Measurements from ENCODE around the gene VAMP4.
"Not testable (repeated sequence)": the region's sequence is repeated elsewhere in the genome, so short reads cannot be mapped to it uniquely, and the experiment has no call there.

VAMP4 gene

GRCh38 chr1:171668372-171668771 is 73.5 kb downstream of the VAMP4 start:
- TF ChIP-seq, protein P1, sequence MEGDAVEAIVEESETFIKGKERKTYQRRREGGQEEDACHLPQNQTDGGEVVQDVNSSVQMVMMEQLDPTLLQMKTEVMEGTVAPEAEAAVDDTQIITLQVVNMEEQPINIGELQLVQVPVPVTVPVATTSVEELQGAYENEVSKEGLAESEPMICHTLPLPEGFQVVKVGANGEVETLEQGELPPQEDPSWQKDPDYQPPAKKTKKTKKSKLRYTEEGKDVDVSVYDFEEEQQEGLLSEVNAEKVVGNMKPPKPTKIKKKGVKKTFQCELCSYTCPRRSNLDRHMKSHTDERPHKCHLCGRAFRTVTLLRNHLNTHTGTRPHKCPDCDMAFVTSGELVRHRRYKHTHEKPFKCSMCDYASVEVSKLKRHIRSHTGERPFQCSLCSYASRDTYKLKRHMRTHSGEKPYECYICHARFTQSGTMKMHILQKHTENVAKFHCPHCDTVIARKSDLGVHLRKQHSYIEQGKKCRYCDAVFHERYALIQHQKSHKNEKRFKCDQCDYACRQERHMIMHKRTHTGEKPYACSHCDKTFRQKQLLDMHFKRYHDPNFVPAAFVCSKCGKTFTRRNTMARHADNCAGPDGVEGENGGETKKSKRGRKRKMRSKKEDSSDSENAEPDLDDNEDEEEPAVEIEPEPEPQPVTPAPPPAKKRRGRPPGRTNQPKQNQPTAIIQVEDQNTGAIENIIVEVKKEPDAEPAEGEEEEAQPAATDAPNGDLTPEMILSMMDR (IDR thresholded peaks at IDR 0.05; ENCODE audit: low read depth, low read length): no peak
- DNase-seq (ENCODE audit: extremely low read depth, low read depth): no peak

DNA sequence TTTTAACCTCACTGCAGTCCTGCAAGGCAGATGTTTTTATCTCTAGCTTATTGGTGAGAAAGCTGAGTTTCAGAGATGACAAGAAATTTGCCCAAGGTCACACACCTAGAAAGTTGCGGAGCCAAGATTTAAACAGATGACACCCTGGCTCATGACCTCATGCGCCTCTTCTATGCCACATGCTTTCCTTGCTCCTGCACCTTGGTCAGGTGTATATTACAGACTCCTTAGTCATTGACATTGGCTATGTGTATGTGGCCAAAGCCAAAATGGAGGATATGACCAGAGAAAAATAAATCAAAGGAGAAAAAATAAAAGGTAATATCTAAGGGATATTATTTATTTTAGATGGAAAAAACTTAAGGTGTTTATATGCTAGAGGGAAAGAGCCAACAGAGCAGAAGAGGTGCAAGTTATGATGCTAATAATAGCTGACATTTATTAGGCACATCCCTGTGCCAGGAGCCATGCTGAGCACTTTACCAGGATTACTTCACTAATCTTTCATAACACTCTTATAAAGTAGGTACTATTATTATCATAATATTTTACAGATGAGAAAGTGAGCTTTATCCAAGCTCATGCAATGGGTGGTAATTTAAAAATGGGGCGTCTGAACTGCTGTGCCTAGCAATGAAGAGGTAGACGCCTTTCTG is 75.6 kb downstream of the VAMP4 start:
- TF ChIP-seq, protein P1 (IDR thresholded peaks at IDR 0.05; ENCODE audit: low read depth, low read length): no peak

DNA sequence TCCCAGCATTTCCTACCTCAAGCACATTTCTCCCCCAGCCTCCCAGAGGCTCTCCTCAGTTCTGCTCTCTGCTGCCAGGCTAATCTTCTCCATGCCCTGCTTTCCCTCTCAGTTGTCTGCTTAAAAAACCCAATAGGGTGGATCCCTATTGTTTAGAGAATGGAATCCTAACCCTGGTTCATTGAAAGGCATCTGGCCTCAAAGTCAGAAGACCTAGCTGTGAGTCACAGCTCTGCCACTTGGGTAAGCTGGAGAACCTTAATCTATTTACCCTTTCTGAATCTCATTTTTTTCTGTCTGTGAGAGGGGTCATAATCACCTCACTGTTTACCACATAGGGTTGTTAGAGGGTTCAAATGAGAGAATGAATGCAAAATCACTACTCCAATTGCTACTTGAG is 76.9 kb downstream of the VAMP4 start:
- no peak for DNase-seq (ENCODE audit: extremely low read depth, low read depth)

More for the DNA sequence above, 75.6 kb downstream of the VAMP4 start:
- no peak for DNase-seq (ENCODE audit: extremely low read depth, low read depth)

GRCh38 chr1:171663854-171664575 is 77.8 kb downstream of the VAMP4 start:
- DNase-seq (ENCODE audit: extremely low read depth, low read depth): no peak
- TF ChIP-seq, protein P1 (IDR thresholded peaks at IDR 0.05; ENCODE audit: low read depth, low read length): no peak

More for the DNA sequence above, 76.9 kb downstream of the VAMP4 start:
- TF ChIP-seq, protein P1 (IDR thresholded peaks at IDR 0.05; ENCODE audit: low read depth, low read length): no peak

DNA sequence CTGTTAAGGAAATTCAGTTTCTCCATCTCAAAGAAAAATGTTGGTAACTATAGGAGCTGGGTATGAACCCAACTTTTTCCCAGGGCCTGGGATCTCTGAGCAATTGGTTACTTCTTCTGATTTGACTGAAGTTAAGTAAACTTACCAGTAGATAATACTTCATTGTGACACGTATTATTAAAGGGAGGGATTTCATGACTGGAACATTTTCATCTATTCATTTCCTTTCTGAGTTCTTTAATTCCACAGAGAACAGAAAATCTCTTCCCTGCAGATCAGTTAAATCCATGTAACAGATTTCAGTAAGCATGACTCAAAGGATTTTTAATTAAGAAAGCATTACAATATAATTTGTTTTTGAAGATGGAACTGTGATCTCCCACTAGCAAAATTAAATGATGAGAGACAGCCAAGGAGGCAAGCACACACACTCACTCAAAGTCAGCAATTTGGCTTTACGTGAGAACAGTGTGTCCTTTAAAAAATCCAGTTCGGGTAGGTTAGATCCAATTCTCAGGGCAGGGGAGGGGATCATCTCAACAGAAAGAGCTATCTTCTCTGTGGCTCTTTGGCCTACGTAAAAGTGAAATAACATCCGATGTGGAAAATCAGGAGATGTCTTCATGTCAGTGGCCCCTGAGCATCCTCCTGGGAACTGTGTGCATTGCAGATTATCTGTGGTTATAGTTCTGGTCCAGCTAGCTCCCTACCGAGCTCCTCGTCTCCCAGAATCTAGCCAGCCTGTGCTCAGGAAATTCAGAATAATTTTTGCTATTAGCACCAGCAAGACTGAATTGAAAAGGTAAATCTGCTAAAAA is 78.6 kb downstream of the VAMP4 start:
- no peak for DNase-seq (ENCODE audit: extremely low read depth, low read depth)

GRCh38 chr1:171661076-171661650 is 80.7 kb downstream of the VAMP4 start:
- no peak for DNase-seq (ENCODE audit: extremely low read depth, low read depth)

More for the DNA sequence above, 78.6 kb downstream of the VAMP4 start:
- TF ChIP-seq, protein P1 (IDR thresholded peaks at IDR 0.05; ENCODE audit: low read depth, low read length): no peak

GRCh38 chr1:171656206-171656605 is 85.7 kb downstream of the VAMP4 start:
- not testable (repeated sequence) for DNase-seq (ENCODE audit: extremely low read depth, low read depth)

More at GRCh38 chr1:171661076-171661650, 80.7 kb downstream of the VAMP4 start:
- TF ChIP-seq, protein P1 (IDR thresholded peaks at IDR 0.05; ENCODE audit: low read depth, low read length): no peak
